Spleen (tissue), 7 donors: ENCODE measurements around the gene RNPS1.

ENCODE experiments used
- CTCF ChIP-seq, 11 experiments: fragments of 200-600 bp in 7 of 11; fragments of 450-650 bp in 4 of 11; sonication (generic) in 4 of 11; IDR thresholded peaks in 8 of 11; conservative IDR thresholded peaks in 3 of 11; 1 replicate in 7 of 11; 2 replicates in 4 of 11; pipeline versions ENCODE4 v1.4.0 to v1.8.0; 2016 to 2021; ENCODE audit warnings: antibody characterized with exemption in 11 of 11, inconsistent platforms in 4 of 11, mild to moderate bottlenecking in 1 of 11
- POLR2A ChIP-seq, 3 donors: fragments of 450-650 bp; IDR thresholded peaks; one replicate each; pipeline ENCODE4 v1.5.1; 2017; ENCODE audit warnings: antibody characterized with exemption in 3 of 3, mild to moderate bottlenecking in 1 of 3
- POLR2AphosphoS5 ChIP-seq, 3 donors: sonication (generic); formaldehyde crosslinking; IDR thresholded peaks; one replicate each; pipeline ENCODE4 v1.5.1; 2017; ENCODE audit warnings: antibody characterized with exemption in 3 of 3
- donor health status: DM: no; HTN: no; CAD: no; lungs with moderate emphysema.
- donor health status: DM: no; HTN: no; CAD: no.
- donor health status: DM: no; HTN: no; CAD: no.

- no peak for TF ChIP-seq POLR2A (IDR thresholded peaks at IDR 0.05)
- TF ChIP-seq CTCF (IDR thresholded peaks at IDR 0.05 in 8 of 11, conservative IDR thresholded peaks at IDR 0.05 in 3 of 11) = no peak
- no peak for TF ChIP-seq POLR2AphosphoS5 (IDR thresholded peaks at IDR 0.05)
These were observed 31.4 kb upstream of the RNPS1 start for GRCh38 chr16:2299121-2299914.
